Tibial artery (tissue), 4 donors: Measurements from ENCODE around the gene CCNQ.
"Not testable (repeated sequence)": the region's sequence is repeated elsewhere in the genome, so short reads cannot be mapped to it uniquely, and the experiment has no call there.

Source experiments
- DNase-seq, 2 donors: peaks; one replicate each; pipeline ENCODE4 v3.0.0-alpha.2; 2019
- H3K27ac ChIP-seq, 2 donors: fragments of 200-600 bp; sonication (generic) in 1 of 2; 1 replicate in 1 of 2; 2 replicates in 1 of 2; pipeline ENCODE4 v1.5.1; 2018 to 2019; ENCODE audit warnings: mild to moderate bottlenecking in 1 of 2
- H3K27me3 ChIP-seq, 2 donors: fragments of 200-600 bp; sonication (generic) in 1 of 2; one replicate each; pipeline versions ENCODE4 v1.5.1 to v1.6.0; 2016 to 2019
- H3K36me3 ChIP-seq, 3 donors: fragments of 200-600 bp; sonication (generic) in 2 of 3; one replicate each; pipeline ENCODE4 v1.5.1; 2016 to 2019; ENCODE audit warnings: mild to moderate bottlenecking in 2 of 3
- H3K4me1 ChIP-seq, 4 donors: fragments of 200-600 bp; sonication (generic) in 2 of 4; 1 replicate in 3 of 4; 2 replicates in 1 of 4; pipeline ENCODE4 v1.5.1; 2016 to 2019
- H3K4me3 ChIP-seq, 2 donors: fragments of 200-600 bp; sonication (generic) in 1 of 2; 1 replicate in 1 of 2; 2 replicates in 1 of 2; pipeline ENCODE4 v1.5.1; 2018 to 2019; ENCODE audit warnings: mild to moderate bottlenecking in 2 of 2
- H3K9me3 ChIP-seq, 3 donors: fragments of 200-600 bp; sonication (generic) in 1 of 3; one replicate each; pipeline ENCODE4 v1.5.1; 2016 to 2019
- CTCF ChIP-seq, 2 experiments: fragments of 200-600 bp in 1 of 2; fragments of 450-650 bp in 1 of 2; IDR thresholded peaks; one replicate each; pipeline ENCODE4 v1.5.1; 2017 to 2019; ENCODE audit warnings: antibody characterized with exemption in 2 of 2, mild to moderate bottlenecking in 1 of 2, moderate library complexity in 1 of 2
- intact Hi-C: fragments of 100-400 bp; cut with DNase I; formaldehyde crosslinking; loops from one replicate; pipeline ENCODE4 v1.15.0; 2023; ENCODE audit warnings: low total_unique reads

Gene CCNQ

GRCh38 chrX:153610836-153611213 is 11.9 kb upstream of the CCNQ start:
- DNase-seq, result no peak
- no peak overlapping the region for H3K4me3 ChIP-seq
- H3K9me3 ChIP-seq, result no peaks in the 10 kb centered on the region
- no peak overlapping the region for H3K27ac ChIP-seq
- H3K27me3 ChIP-seq, result no peaks in the 10 kb centered on the region
- no peaks in the 10 kb centered on the region for H3K36me3 ChIP-seq
- intact Hi-C loops, result no loop called here
- no peak for TF ChIP-seq CTCF (IDR thresholded peaks at IDR 0.05)
- peaks cover 0 to 17% (median 12%) of the 10 kb centered on the region in 4 donors for H3K4me1 ChIP-seq

DNA sequence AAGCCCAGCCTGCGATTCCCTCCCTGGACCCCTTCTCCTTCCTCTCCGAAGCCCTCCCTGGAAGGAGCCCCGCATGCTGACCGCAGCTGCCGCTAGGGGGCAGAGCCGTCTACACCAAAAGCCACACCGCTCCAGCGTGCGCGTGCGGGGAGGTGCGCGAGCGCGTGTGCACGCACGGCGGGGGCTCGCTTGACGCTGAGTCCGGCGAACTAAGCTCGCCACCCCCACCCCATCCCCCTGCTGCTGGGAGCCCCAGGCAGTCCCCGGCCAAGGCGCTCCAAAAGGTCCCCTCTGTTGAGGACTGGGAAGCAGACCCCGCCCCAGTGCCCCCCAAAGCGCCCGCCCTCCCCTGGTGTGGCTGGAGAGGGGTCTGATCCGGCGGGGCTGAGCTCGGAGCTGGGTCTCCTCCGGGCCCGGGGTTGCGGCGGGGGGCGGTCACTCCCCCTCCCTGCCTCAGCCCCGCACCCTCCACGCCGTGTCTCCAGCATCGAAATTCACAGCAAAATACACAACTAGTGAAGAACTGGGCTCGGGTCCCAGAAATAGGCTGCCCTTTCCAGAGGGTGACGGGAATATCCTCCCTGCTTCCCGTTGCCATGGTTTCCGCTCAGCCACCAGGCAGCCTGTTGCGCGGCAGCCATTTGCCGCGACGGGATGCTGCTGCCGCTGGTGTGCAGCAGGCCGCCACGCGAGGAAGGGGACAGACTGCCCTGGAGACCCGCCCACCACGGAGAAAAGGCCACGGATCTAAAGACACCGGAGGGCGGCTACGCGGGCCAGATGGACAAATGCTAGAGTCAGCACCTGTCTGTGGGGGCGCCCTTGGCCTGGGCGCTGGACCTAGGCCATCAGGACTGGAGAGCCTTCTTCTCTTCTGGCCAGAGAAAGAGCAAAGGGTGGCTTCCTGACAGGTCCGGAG is 11.2 kb upstream of the CCNQ start:
- Histone ChIP-seq H3K4me1 (peaks cover 0 to 17% (median 12%) of the 10 kb centered on the region in 4 donors), H3K36me3 (no peaks in the 10 kb centered on the region), H3K4me3 (peak overlapping the region; percentile 42 to 55), H3K27me3 (no peaks in the 10 kb centered on the region), H3K9me3 (no peaks in the 10 kb centered on the region), H3K27ac (peak overlapping the region in 1 of 2 donors; percentile 25)
- intact Hi-C loops, result loop anchor here (5.0 to 10.0 kb wide), 2 partner anchors 57 to 65 kb away; no protein-coding TSS in a partner anchor
- TF ChIP-seq CTCF (IDR thresholded peaks at IDR 0.05), result peak; percentile 62 to 73
- DNase-seq, result peak; percentile 41 to 77

- no peak overlapping the region for H3K4me3 ChIP-seq
- no peaks in the 10 kb centered on the region for H3K9me3 ChIP-seq
- no peak for DNase-seq
- intact Hi-C loops, result loop anchor here (5.0 to 10.0 kb wide), 2 partner anchors 58 to 64 kb away; no protein-coding TSS in a partner anchor
- no peaks in the 10 kb centered on the region for H3K36me3 ChIP-seq
- H3K27ac ChIP-seq, result no peak overlapping the region
- peaks cover 0 to 17% (median 12%) of the 10 kb centered on the region in 4 donors for H3K4me1 ChIP-seq
- no peak for TF ChIP-seq CTCF (IDR thresholded peaks at IDR 0.05)
- no peaks in the 10 kb centered on the region for H3K27me3 ChIP-seq
These were observed 9.9 kb upstream of the CCNQ start for GRCh38 chrX:153608806-153609205.

- TF ChIP-seq CTCF (IDR thresholded peaks at IDR 0.05), result no peak
- H3K27me3 ChIP-seq, result no peaks in the 10 kb centered on the region
- no peaks in the 10 kb centered on the region for H3K36me3 ChIP-seq
- no peaks in the 10 kb centered on the region for H3K9me3 ChIP-seq
- DNase-seq, result no peak
- no peak overlapping the region for H3K4me3 ChIP-seq
- intact Hi-C loops, result loop anchor here (5.0 to 10.0 kb wide), 2 partner anchors 59 to 64 kb away; no protein-coding TSS in a partner anchor
- no peak overlapping the region for H3K27ac ChIP-seq
- H3K4me1 ChIP-seq, result peaks cover 0 to 17% (median 12%) of the 10 kb centered on the region in 4 donors
These were observed 9.4 kb upstream of the CCNQ start for GRCh38 chrX:153608376-153608775.

DNA sequence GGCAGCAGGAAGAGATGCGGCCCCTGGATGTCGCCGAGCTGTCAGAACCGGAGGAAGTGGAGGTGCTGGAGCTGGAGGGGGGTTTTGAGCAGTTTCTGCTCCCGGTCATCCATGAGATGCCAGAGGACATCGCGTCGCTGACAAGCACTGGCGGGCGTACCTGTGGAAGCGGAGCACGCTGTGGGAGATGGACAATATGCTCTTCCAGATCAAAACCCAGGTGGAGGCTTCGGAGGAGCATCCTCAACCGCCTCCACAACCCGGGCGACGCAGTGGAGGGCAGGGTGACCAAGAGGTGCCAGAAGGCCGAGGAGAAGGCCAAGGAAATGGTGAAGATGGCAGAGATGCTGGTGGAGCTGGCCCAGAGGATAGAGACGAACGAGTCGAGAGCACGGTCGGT is 7.6 kb upstream of the CCNQ start:
- Histone ChIP-seq H3K9me3 (no peaks in the 10 kb centered on the region), H3K4me1 (peaks cover 0 to 16% (median 12%) of the 10 kb centered on the region in 4 donors), H3K4me3 (no peak overlapping the region), H3K36me3 (no peaks in the 10 kb centered on the region), H3K27me3 (no peaks in the 10 kb centered on the region), H3K27ac (no peak overlapping the region)
- intact Hi-C loops, result loop anchor here (5.0 to 10.0 kb wide), 2 partner anchors 61 to 62 kb away; no protein-coding TSS in a partner anchor
- no peak for DNase-seq
- TF ChIP-seq CTCF (IDR thresholded peaks at IDR 0.05), result no peak

DNA sequence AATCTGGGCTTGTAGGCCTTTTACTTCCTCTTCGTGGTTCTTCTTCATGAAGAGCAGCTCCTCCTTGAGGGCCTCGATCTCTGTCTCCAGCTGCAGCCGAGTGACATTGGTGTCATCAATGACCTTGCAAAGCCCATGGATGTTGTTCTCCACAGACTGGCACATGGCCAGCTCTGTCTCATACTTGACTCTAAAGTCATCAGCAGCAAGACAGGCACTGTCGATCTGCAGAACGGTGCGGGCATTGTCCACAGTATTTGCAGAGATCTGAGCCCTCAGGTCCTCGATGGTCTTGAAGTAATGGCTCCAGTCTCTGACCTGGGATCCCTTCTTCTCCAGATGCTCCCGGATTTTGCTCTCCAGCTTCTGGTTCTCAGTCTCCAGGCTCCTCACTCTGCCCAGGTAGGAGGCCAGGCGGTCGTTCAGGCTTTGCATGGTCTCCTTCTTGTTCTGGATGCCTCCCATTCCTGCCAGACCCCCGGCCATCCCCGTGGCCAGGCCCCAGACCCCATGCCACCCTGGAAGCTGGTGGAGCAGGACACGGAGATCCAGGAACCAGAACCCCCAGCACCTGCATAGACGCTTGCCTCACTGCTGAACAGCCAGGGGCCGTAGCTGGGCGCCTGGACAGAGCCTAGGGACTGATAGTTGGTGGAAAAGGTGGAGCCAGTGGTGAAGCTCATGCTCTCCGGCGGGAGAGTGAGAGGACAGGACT is 5.9 kb upstream of the CCNQ start:
- H3K27ac ChIP-seq, H3K27me3 ChIP-seq, DNase-seq, H3K4me3 ChIP-seq, H3K9me3 ChIP-seq, H3K36me3 ChIP-seq: not testable (repeated sequence)
- intact Hi-C loops, result loop anchor here (5.0 to 10.0 kb wide), 2 partner anchors 60 to 62 kb away; no protein-coding TSS in a partner anchor
- peaks cover 0 to 15% (median 7%) of the 10 kb centered on the region in 4 donors for H3K4me1 ChIP-seq
